ENCODE results near the gene SRP19.

GRCh38 chr5:112865128-112865527 is 4.0 kb downstream of the SRP19 start:
- TF ChIP-seq EZH2 (IDR thresholded peaks at IDR 0.05) (no peak), FOXP2 (optimal IDR thresholded peaks at IDR 0.05; ENCODE audit: control extremely low read depth, extremely low read length, insufficient read depth) (no peak)

Data from SK-N-MC (cell line).